ENCODE measurements around the gene COG8.

Gene COG8

DNA sequence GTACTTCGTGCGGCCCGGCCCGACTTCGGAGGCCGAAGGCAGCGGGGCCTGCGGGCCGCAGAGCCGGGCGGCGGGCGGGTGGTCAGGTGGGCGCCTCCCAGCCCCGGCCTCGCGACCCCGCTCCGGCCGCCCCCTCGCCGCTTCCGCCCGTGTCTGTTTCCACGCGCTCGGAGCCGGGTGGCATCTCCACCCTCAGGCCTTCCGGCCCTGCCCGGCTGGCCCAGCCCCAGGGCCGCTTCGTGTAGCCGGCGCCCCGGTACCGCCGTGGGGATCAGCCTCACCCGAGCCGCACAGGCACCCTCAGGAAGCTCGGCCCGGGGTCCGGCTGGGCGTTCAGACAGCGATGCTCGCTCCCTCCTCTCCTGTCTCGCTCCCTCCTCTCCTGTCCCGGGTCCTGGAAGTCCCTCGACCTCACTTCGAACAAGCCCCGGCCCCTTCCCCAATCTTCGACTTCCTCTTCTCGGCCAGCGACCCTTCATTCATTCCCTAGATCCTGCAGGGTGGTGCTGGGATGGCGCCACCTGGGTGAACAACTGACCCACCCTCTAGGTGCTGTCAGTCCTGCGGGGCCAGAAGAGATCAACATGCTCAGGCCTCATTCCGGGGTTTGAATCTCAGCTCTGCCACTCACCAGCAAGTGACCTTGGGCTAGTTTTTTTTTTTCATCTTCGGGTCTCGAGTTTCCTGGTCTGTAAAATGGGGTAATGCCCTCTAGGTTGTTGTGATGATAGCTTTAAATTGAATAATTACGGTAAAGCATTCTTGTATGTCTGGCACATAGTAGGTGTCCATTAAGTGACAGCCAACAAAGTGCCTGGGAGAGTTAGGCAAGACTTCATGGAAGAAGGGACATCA, 27.6 kb downstream of the COG8 start:
- H3K27me3 ChIP-seq (replicated peaks; ENCODE audit: control insufficient read depth, insufficient read depth, low read length): no peaks in the 10 kb centered on the region
- peak overlapping the region; percentile 93 for H3K4me3 ChIP-seq (replicated peaks; ENCODE audit: low read depth, low read length)
- DNase-seq (ENCODE audit: extremely low read depth, insufficient read length): no peak
- TF ChIP-seq, protein P1, sequence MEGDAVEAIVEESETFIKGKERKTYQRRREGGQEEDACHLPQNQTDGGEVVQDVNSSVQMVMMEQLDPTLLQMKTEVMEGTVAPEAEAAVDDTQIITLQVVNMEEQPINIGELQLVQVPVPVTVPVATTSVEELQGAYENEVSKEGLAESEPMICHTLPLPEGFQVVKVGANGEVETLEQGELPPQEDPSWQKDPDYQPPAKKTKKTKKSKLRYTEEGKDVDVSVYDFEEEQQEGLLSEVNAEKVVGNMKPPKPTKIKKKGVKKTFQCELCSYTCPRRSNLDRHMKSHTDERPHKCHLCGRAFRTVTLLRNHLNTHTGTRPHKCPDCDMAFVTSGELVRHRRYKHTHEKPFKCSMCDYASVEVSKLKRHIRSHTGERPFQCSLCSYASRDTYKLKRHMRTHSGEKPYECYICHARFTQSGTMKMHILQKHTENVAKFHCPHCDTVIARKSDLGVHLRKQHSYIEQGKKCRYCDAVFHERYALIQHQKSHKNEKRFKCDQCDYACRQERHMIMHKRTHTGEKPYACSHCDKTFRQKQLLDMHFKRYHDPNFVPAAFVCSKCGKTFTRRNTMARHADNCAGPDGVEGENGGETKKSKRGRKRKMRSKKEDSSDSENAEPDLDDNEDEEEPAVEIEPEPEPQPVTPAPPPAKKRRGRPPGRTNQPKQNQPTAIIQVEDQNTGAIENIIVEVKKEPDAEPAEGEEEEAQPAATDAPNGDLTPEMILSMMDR (IDR thresholded peaks at IDR 0.05; ENCODE audit: insufficient read depth, low read length, poor library complexity, severe bottlenecking): peak; percentile 41
- peaks cover 17% of the 10 kb centered on the region for H3K36me3 ChIP-seq (ENCODE audit: control insufficient read depth, insufficient read depth, low read length)

DNA sequence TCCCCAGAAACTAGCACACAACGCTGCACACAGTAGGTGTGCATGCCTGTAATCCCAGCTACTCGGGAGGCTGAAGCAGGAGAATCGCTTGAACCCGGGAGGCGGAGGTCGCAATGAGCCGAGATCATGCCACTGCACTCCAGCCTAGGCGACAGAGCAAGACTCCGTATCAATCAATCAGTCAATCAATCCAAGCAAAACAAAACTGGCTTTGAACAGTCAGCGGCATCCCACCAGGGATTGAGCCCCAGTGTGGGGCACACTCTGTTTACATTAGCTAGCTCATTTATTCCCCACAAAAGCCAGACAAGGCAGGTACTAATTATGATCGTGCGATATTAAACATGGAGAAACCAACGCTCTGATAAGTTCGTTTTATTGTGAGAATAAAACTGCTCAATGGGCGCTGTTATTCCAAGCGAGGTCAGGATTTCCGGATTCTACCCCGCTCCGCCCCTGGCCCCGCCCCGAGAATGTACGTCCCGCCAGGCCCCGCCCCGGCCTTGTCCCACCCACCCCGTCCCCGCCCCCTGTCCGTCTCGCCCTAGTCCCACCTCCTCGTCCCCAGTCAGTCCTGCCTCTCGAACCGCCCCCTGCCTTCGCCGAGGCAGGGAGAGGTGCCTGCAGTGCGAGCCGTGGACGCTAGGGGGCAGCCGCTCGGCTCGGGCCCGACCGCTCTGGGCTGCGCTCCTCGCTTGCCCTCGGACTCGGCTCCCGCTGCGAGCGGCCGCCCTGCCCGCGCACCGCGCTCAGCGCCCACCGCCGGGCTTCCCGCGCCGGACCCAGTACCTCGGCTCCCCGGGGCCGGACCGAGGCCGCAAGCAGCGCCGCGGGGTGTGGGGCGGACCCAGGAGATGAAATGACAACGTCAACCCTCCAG, 28.5 kb downstream of the COG8 start, which contains the start of gene VPS4A:
TSS of gene VPS4A (plus strand) at position 698 of the 880 bp plus-strand sequence. CDS start at position 860, 162 bp downstream.
- peak; percentile 98 for DNase-seq (ENCODE audit: extremely low read depth, insufficient read length)
- Histone ChIP-seq H3K36me3 (ENCODE audit: control insufficient read depth, insufficient read depth, low read length) (peaks cover 8% of the 10 kb centered on the region), H3K27me3 (replicated peaks; ENCODE audit: control insufficient read depth, insufficient read depth, low read length) (no peaks in the 10 kb centered on the region), H3K4me3 (replicated peaks; ENCODE audit: low read depth, low read length) (peak within 1 kb of the TSS; percentile 93)
- TF ChIP-seq, protein P1 (IDR thresholded peaks at IDR 0.05; ENCODE audit: insufficient read depth, low read length, poor library complexity, severe bottlenecking): peak; percentile 83

- TF ChIP-seq, protein P1 (IDR thresholded peaks at IDR 0.05; ENCODE audit: insufficient read depth, low read length, poor library complexity, severe bottlenecking): no peak
- DNase-seq (ENCODE audit: extremely low read depth, insufficient read length): no peak
- H3K4me3 ChIP-seq (replicated peaks; ENCODE audit: low read depth, low read length): no peak overlapping the region
- no peaks in the 10 kb centered on the region for H3K27me3 ChIP-seq (replicated peaks; ENCODE audit: control insufficient read depth, insufficient read depth, low read length)
- H3K36me3 ChIP-seq (ENCODE audit: control insufficient read depth, insufficient read depth, low read length): peaks cover under 1% of the 10 kb centered on the region; the same call in 1 of the 2 replicates
Measured at GRCh38 chr16:69309316-69309715, 30.0 kb downstream of the COG8 start.

DNA sequence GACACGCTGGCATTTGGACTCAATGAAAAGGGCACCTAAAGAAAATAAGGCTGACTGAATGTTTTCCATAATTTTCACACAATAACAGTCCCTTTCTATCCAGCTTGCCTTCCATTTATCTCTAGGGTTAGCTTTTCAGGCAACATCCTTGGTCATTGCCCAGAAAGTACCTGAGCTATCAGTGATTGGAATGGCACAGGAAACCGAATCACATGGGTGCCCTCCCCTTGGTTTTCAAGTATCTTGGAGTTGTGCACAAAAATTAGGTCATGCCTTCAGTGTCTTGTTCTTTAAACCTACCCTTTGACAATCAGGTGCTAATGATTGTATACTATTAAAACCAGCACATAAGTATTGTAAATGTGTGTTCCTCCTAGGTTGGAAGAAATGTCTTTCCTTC, 31.5 kb downstream of the COG8 start:
- no peak for DNase-seq (ENCODE audit: extremely low read depth, insufficient read length)
- Histone ChIP-seq H3K36me3 (ENCODE audit: control insufficient read depth, insufficient read depth, low read length) (no peaks in the 10 kb centered on the region), H3K4me3 (replicated peaks; ENCODE audit: low read depth, low read length) (no peak overlapping the region), H3K27me3 (replicated peaks; ENCODE audit: control insufficient read depth, insufficient read depth, low read length) (no peaks in the 10 kb centered on the region)
- TF ChIP-seq, protein P1 (IDR thresholded peaks at IDR 0.05; ENCODE audit: insufficient read depth, low read length, poor library complexity, severe bottlenecking): no peak

- Histone ChIP-seq H3K36me3 (ENCODE audit: control insufficient read depth, insufficient read depth, low read length) (no peaks in the 10 kb centered on the region), H3K4me3 (replicated peaks; ENCODE audit: low read depth, low read length) (no peak overlapping the region), H3K27me3 (replicated peaks; ENCODE audit: control insufficient read depth, insufficient read depth, low read length) (no peaks in the 10 kb centered on the region)
- DNase-seq (ENCODE audit: extremely low read depth, insufficient read length): no peak
- TF ChIP-seq, protein P1 (IDR thresholded peaks at IDR 0.05; ENCODE audit: insufficient read depth, low read length, poor library complexity, severe bottlenecking): no peak
Measured at GRCh38 chr16:69307091-69307490, 32.3 kb downstream of the COG8 start.

All from GM06990 (cell line).